Keratinocyte (primary cell): ENCODE measurements around the gene PITX3.

Experiments
- CTCF ChIP-seq, 3 experiments: IDR thresholded peaks in 1 of 3; conservative IDR thresholded peaks in 1 of 3; optimal IDR thresholded peaks in 1 of 3; 2 replicates in 2 of 3; 3 replicates in 1 of 3; pipeline versions ENCODE3 to v1.5.1; 2011; ENCODE audit warnings: low read length in 3 of 3, mild to moderate bottlenecking in 3 of 3, moderate library complexity in 2 of 3, control low read depth in 1 of 3, inconsistent platforms in 1 of 3; ENCODE audit not compliant: insufficient read depth in 2 of 3; ENCODE audit errors: extremely low read depth in 1 of 3
- EZH2 ChIP-seq: IDR thresholded peaks from one replicate; pipeline ENCODE4 v1.6.1; 2012; ENCODE audit warnings: inconsistent platforms, mild to moderate bottlenecking, low read length, moderate library complexity

GRCh38 chr10:102264371-102264770 lies 23.1 kb upstream of the PITX3 start:
- TF ChIP-seq CTCF (optimal IDR thresholded peaks at IDR 0.05 in 1 of 3, IDR thresholded peaks at IDR 0.05 in 1 of 3, conservative IDR thresholded peaks at IDR 0.05 in 1 of 3; ENCODE audit: extremely low read depth in 1 of 3, insufficient read depth in 2 of 3, low read length in 3 of 3) (no peak), EZH2 (no peak)
